Keratinocyte (primary cell): Measurements from ENCODE around the gene SLC4A2. TPM values are rescaled to one million over a fixed set of nuclear protein-coding genes. Genes with fewer than 3 reads are reported as not detected.

Source experiments
- DNase-seq: peaks from one replicate; pipeline ENCODE4 v3.0.0-alpha.2; 2011; ENCODE audit warnings: low read depth, missing footprints, low spot score
- FAIRE-seq: peaks from 2 replicates; lab custom pipeline; 2011; peaks lifted over from hg19 to GRCh38; lab: Jason Lieb, UNC
- H2AFZ ChIP-seq: 2 replicates; pipeline ENCODE4 v1.6.0; 2012; ENCODE audit warnings: low read length, control low read depth, inconsistent platforms; ENCODE audit not compliant: control insufficient read depth
- H3K27ac ChIP-seq: 2 replicates; pipeline ENCODE4 v1.5.1; 2011; ENCODE audit warnings: low read length; ENCODE audit not compliant: control insufficient read depth, insufficient read depth
- H3K27me3 ChIP-seq: 3 replicates; pipeline ENCODE4 v1.6.0; 2011; ENCODE audit warnings: low read length; ENCODE audit not compliant: control insufficient read depth, insufficient read depth; ENCODE audit errors: extremely low read depth
- H3K36me3 ChIP-seq, 2 experiments: 2 replicates in 1 of 2; 3 replicates in 1 of 2; pipeline ENCODE4 v1.5.1; 2011; ENCODE audit warnings: low read length in 2 of 2, mild to moderate bottlenecking in 1 of 2; ENCODE audit not compliant: control insufficient read depth in 2 of 2, insufficient read depth in 2 of 2; ENCODE audit errors: extremely low read depth in 1 of 2
- H3K4me1 ChIP-seq: 3 replicates; pipeline ENCODE4 v1.5.1; 2011; ENCODE audit warnings: low read length; ENCODE audit not compliant: control insufficient read depth, insufficient read depth; ENCODE audit errors: extremely low read depth
- H3K4me2 ChIP-seq: 3 replicates; pipeline ENCODE4 v1.6.0; 2011; ENCODE audit warnings: low read depth, low read length; ENCODE audit not compliant: control insufficient read depth, insufficient read depth; ENCODE audit errors: extremely low read depth
- H3K4me3 ChIP-seq, 3 experiments: fragments of 200-600 bp in 1 of 3; sonication (generic) in 1 of 3; 2 replicates in 2 of 3; 3 replicates in 1 of 3; pipeline ENCODE4 v1.5.1; 2011 to 2016; ENCODE audit warnings: low read length in 3 of 3, mild to moderate bottlenecking in 3 of 3, control low read depth in 2 of 3, inconsistent platforms in 1 of 3, low read depth in 1 of 3, mixed read lengths in 1 of 3, mixed run types in 1 of 3, moderate library complexity in 1 of 3; ENCODE audit not compliant: control insufficient read depth in 2 of 3, insufficient read depth in 2 of 3; ENCODE audit errors: extremely low read depth in 1 of 3
- H3K79me2 ChIP-seq: 2 replicates; pipeline ENCODE4 v1.6.0; 2012; ENCODE audit warnings: low read length; ENCODE audit not compliant: control insufficient read depth, insufficient read depth
- H3K9ac ChIP-seq: 3 replicates; pipeline ENCODE4 v1.6.0; 2011; ENCODE audit warnings: low read length; ENCODE audit not compliant: control insufficient read depth, insufficient read depth; ENCODE audit errors: extremely low read depth
- H3K9me1 ChIP-seq: 3 replicates; pipeline ENCODE4 v1.6.0; 2011; ENCODE audit warnings: low read length; ENCODE audit not compliant: control insufficient read depth, insufficient read depth; ENCODE audit errors: extremely low read depth
- H3K9me3 ChIP-seq: 2 replicates; pipeline ENCODE4 v1.5.1; 2012; ENCODE audit warnings: low read depth, low read length; ENCODE audit not compliant: control insufficient read depth
- H4K20me1 ChIP-seq: 3 replicates; pipeline ENCODE4 v1.6.0; 2011; ENCODE audit warnings: low read length; ENCODE audit not compliant: control insufficient read depth, insufficient read depth; ENCODE audit errors: extremely low read depth
- CTCF ChIP-seq, 3 experiments: IDR thresholded peaks in 1 of 3; conservative IDR thresholded peaks in 1 of 3; optimal IDR thresholded peaks in 1 of 3; 2 replicates in 2 of 3; 3 replicates in 1 of 3; pipeline versions ENCODE3 to v1.5.1; 2011; ENCODE audit warnings: low read length in 3 of 3, mild to moderate bottlenecking in 3 of 3, moderate library complexity in 2 of 3, control low read depth in 1 of 3, inconsistent platforms in 1 of 3; ENCODE audit not compliant: insufficient read depth in 2 of 3; ENCODE audit errors: extremely low read depth in 1 of 3
- EZH2 ChIP-seq: IDR thresholded peaks from one replicate; pipeline ENCODE4 v1.6.1; 2012; ENCODE audit warnings: inconsistent platforms, mild to moderate bottlenecking, low read length, moderate library complexity
- dilution Hi-C: fragments of 300-500 bp; cut with MboI; formaldehyde crosslinking; loops from one replicate; pipeline ENCODE4 v1.7.0; 2020; ENCODE audit warnings: low sequenced_read_pairs; ENCODE audit not compliant: extremely low pct_ligation_motif_present
- polyA plus RNA-seq, 5 experiments: library from polyadenylated mRNA; depleted of rRNA in 3 of 5; stranded (reverse) in 3 of 5; stranded (forward) in 1 of 5; unstranded in 1 of 5; fragments of >200 nt; gene quantifications; 1 replicate in 1 of 5; 2 replicates in 3 of 5; 3 replicates in 1 of 5; pipeline versions ENCODE4 v1.2.1 to v1.2.3, GENCODE V29; 2011 to 2012; ENCODE audit warnings: missing spikeins in 2 of 5, low read depth in 1 of 5, low replicate concordance in 1 of 5

SLC4A2 gene
- polyA plus RNA-seq, 1 donor (not counting 4 experiments of a cell fraction or from before 2014, with no cell fraction given): 33.8 TPM

- no peak overlapping the region for H3K4me2 ChIP-seq
- H2AFZ ChIP-seq: no peak overlapping the region
- TF ChIP-seq EZH2 (no peak), CTCF (optimal IDR thresholded peaks at IDR 0.05 in 1 of 3, IDR thresholded peaks at IDR 0.05 in 1 of 3, conservative IDR thresholded peaks at IDR 0.05 in 1 of 3; ENCODE audit: extremely low read depth in 1 of 3, insufficient read depth in 2 of 3, low read length in 3 of 3) (no peak)
- H4K20me1 ChIP-seq: no peaks in the 10 kb centered on the region
- H3K27ac ChIP-seq: no peak overlapping the region
- H3K4me1 ChIP-seq: peaks cover 3% of the 10 kb centered on the region
- no peak overlapping the region for H3K9ac ChIP-seq
- H3K36me3 ChIP-seq: peaks cover 5 to 14% of the 10 kb centered on the region in 2 experiments
- H3K27me3 ChIP-seq: peaks cover 4% of the 10 kb centered on the region
- DNase-seq (no peak), FAIRE-seq (no peak)
- no peaks in the 10 kb centered on the region for H3K9me1 ChIP-seq
- no peaks in the 10 kb centered on the region for H3K79me2 ChIP-seq
- no peak overlapping the region for H3K4me3 ChIP-seq
- dilution Hi-C loops: no loop called here
- no peaks in the 10 kb centered on the region for H3K9me3 ChIP-seq
Observed at GRCh38 chr7:151045967-151046366, 13.4 kb upstream of the SLC4A2 start.

DNA sequence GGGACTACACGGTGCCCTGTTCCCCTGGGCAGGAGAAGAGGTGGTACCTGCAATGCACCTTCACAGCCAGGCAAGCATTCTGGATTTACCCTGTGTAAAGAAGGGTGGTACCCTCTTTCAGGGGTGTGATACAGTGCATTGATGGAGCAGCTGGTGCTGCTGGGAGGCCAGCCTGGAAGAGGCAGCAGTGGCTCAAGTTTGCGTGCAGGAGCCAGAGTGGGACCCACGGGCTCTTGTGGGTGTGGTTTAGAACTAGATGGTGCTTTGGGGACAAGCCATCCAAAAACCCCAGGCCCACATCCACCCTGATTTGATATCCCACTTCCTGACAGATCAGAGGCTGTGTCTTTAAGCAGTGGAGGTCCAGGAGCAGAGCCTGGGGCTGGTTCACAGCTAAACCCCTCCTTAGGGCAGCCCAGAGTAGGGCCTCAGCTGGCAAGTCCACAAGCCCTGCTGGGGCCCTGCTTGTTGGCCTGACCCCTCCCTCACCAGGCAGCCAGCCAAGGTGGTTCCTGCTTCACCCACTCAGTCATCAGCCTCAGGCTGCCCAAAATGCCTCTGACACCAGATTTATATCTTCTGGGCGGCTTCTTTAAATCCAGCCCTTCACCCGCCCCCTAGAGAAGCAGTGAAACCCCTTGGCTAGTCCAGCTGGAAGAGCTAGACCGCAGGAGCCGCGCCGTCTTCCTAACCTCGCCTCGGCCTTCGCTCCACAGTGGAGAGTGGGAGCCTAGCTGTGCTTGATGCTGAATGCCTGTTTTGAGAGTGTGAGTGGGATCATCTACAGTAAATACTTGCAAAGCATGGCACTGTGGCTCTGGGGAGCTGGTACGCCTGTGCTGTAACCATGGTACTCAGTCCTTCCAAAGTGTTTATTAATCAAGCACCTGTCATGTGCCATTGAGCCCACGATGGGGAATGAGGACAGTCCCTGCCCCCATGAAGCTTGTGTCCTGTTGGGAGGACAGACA, 12.5 kb upstream of the SLC4A2 start:
- Histone ChIP-seq H3K4me3 (no peak overlapping the region), H3K36me3 (peaks cover 5 to 14% of the 10 kb centered on the region in 2 experiments), H3K9me3 (no peaks in the 10 kb centered on the region), H3K4me1 (peaks cover 3% of the 10 kb centered on the region), H3K79me2 (no peaks in the 10 kb centered on the region), H3K9ac (no peak overlapping the region), H2AFZ (no peak overlapping the region), H3K27ac (no peak overlapping the region), H3K9me1 (no peaks in the 10 kb centered on the region), H3K4me2 (no peak overlapping the region), H4K20me1 (no peaks in the 10 kb centered on the region), H3K27me3 (peaks cover 4% of the 10 kb centered on the region)
- DNase-seq: no peak
- TF ChIP-seq EZH2 (no peak), CTCF (optimal IDR thresholded peaks at IDR 0.05 in 1 of 3, IDR thresholded peaks at IDR 0.05 in 1 of 3, conservative IDR thresholded peaks at IDR 0.05 in 1 of 3; ENCODE audit: extremely low read depth in 1 of 3, insufficient read depth in 2 of 3, low read length in 3 of 3) (no peak)
- FAIRE-seq: no peak
- dilution Hi-C loops: no loop called here
